Fibroblast of villous mesenchyme (primary cell): ENCODE results near the gene ALOX5. TPM values are rescaled to one million over a fixed set of nuclear protein-coding genes. Genes with fewer than 3 reads are reported as not detected.

ENCODE experiments used
- DNase-seq: peaks from one replicate; pipeline ENCODE4 v3.0.0-alpha.2; 2010; ENCODE audit warnings: low read depth
- H3K4me3 ChIP-seq: 2 replicates; pipeline ENCODE4 v1.5.1; 2011; ENCODE audit warnings: low read depth, mild to moderate bottlenecking, low read length
- total RNA-seq: library from RNA; depleted of rRNA; stranded (reverse); fragments of >200 nt; gene quantifications from 2 replicates; pipeline ENCODE4 v1.2.3, GENCODE V29; 2012
- TF ChIP-seq, protein P1 (sequence below): IDR thresholded peaks from 2 replicates; pipeline ENCODE4 v1.5.1; 2012; ENCODE audit warnings: low read depth, mild to moderate bottlenecking, low read length; ENCODE audit not compliant: insufficient read depth

The ALOX5 gene
- total RNA-seq, 1 donor = not detected

DNA sequence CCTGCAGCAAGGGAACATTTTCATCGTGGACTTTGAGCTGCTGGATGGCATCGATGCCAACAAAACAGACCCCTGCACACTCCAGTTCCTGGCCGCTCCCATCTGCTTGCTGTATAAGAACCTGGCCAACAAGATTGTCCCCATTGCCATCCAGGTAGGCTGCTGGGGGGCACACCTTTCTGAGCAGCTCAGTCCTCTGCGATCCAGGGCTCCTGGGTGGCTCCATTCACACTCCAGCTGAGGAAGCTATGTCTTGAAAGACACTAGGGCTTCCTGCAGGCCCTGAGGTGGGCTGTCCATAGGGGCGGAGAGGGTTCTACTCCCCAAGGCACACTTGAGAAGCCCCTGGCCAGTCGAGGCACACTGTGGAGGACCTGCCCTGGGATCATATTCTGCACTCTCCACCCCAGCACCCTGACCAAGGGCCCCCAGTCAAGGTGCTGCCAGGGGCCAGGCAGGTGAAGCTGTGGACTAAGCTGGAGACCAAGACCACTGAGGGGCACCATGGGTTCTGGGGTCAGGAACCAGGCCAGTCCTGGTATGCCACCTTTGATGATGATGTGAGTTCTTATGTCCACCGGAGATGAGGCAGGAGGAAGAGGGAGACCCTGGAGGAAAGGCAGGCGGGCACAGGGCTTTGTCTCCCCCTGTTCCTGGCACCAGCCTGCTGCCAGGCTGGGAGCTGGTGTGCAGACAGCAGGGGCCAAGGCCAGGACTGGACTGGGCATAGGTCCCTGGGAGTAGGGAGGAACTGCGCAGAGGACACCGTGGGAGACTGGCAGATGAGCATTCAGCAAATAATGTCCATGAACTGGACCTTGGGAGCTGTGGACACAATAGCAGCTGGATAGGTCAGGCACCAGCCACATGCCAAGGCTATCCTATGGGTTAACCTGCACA lies 54.8 kb downstream of the ALOX5 start:
- TF ChIP-seq, protein P1, sequence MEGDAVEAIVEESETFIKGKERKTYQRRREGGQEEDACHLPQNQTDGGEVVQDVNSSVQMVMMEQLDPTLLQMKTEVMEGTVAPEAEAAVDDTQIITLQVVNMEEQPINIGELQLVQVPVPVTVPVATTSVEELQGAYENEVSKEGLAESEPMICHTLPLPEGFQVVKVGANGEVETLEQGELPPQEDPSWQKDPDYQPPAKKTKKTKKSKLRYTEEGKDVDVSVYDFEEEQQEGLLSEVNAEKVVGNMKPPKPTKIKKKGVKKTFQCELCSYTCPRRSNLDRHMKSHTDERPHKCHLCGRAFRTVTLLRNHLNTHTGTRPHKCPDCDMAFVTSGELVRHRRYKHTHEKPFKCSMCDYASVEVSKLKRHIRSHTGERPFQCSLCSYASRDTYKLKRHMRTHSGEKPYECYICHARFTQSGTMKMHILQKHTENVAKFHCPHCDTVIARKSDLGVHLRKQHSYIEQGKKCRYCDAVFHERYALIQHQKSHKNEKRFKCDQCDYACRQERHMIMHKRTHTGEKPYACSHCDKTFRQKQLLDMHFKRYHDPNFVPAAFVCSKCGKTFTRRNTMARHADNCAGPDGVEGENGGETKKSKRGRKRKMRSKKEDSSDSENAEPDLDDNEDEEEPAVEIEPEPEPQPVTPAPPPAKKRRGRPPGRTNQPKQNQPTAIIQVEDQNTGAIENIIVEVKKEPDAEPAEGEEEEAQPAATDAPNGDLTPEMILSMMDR = no peak
- DNase-seq = no peak
- no peak overlapping the region for H3K4me3 ChIP-seq

DNA sequence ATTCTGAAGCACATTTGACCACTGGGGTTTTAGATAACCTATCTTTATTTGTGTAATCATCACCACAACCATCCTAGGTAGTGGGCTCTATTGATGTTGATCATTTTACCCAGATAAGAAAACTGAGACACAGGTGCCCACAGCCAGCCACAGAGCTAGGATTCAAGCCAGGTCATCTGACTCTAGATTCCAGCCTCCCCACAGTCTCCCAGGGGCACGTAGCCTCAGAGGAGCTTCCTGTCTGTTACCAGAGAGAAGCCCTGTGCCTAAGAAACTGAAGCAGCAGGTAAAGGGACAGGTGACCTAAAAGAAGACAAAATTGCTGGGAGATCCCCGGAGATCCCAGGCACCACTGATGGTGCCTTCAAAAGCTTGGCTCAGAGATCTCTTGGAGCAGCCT lies 55.8 kb downstream of the ALOX5 start:
- no peak overlapping the region for H3K4me3 ChIP-seq
- TF ChIP-seq, protein P1 = no peak
- DNase-seq = no peak

DNA sequence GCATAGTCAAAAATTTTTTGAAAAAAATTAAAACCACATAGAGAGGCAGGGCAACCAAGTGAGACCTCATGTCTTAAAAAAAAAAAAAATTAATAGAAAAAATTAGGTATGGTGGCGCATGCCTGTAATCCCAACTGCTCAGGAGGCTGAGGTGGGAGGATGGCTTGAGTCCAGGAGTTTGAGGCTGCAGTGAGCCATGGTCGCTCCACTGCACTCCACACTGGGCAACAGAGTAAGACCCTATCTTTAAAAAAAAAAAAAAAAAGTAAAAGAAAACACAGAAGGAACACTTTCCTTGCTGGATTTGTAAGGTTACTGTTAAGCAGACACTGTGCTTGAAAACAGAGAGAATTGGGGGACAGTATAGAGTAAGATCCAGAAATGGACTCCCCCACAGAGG lies 58.1 kb downstream of the ALOX5 start:
- TF ChIP-seq, protein P1 = no peak
- no peak for DNase-seq
- H3K4me3 ChIP-seq = no peak overlapping the region

DNA sequence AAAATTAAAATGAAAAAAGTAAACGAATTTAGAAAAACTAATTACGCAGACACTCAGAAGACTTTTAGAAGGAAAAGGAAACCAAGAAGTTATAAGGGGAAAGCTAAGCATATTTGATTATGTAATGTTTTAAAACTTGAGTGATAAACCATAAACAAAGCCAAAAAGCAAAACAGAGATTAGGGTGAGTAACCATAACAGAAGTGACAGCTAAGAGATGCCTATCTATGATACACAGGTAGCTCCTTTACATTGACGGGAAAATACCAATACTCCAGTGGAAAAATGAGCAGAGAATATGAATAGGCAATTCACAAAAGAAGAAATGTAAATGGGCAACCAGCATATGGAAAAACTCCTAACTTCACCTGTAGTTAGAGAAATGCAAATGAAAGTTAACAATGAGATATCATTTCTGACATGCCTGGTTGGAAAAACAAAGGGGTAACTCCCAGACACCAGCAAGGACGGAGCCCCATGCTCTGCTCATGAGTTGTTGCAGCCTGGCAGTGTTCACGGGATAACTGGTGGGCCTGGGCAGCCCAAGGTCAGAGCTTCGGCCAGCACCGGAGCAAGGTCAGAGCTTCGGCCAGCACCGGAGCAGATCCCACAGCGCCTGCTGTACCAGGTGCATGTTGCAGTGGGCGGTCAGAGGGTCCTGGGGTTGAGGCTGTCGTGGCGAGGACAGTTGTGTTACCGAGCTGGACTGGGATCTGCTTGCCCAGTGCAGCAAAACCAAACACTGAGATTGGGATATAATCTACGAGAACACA lies 58.9 kb downstream of the ALOX5 start:
- no peak for DNase-seq
- TF ChIP-seq, protein P1 = no peak
- no peak overlapping the region for H3K4me3 ChIP-seq

DNA sequence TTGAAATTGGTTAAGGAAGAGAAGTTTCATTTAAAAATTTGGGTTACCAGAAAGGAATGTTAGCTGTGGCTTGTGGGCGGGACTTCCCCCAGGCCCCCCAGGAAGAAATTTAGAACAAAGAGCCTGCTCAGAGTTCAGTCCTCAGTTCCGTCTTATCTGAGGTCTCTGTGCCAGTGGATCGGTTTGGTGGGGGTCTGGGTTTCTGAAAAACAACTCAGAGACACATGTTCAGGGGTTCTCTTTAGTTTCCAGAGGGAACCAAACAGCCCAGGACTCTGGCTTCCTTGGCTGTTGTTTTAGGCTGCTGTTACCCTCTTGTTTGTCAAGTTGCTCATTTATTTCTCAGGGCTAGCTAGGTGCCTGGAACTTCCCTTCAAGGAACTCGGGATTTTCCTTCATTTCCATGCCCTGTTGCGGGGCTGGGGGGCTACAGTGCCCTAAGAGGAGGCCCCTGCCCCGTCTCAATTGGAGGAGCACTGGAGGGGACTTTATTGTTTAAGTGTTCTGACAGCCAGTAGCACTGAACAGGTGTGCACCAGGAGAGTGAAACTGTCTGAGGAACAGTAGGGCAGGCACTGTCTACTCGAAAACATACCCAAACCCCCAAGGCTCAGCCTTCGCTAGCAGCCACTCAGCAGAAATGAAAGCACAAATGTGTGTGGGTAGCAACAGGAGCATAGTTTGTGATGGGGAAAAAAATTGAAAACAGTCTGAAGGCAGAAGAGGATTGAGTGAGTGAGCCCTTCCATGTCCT lies 59.9 kb downstream of the ALOX5 start:
- TF ChIP-seq, protein P1 = no peak
- DNase-seq = no peak
- H3K4me3 ChIP-seq = no peak overlapping the region

DNA sequence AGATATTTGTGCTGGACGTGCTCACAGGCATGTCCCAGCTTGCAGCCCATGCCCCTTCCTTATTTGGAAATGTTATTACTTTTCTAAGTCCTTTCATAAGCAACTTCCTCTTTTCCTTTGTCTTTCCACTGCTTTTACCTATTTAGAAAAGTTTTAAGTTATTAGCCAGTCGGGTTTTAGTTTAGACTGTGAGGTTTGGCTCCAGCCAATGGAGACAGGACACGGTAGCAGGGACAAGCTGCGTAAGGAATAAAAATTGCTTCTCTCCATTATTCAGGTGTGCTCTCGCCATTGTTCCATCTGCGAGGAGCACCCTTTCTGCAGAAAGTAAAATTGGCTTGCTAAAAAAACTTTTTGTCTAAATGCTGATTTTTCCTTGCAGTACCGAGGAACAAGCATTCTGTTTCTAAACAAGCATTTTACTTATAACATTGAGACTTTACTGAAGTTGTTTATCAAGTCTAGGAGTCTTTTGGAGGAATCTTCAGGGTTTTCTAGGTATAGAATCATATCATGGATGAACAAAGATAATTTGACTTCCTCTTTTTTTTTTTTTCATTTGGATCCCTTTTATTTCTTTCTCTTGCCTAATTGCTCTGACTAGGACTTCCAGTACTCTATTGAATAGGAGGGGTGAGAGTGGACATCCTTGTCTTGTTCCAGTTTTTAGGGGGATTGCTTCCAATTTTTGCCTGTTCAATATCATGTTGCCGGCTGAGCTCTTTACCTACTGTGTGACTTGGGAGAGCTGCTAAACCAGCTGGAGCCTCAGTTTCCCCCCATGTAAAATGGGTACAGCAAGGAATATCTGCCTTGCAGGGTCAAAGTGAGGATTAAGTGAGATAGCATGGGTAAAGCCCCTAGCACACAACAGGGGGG lies 63.8 kb downstream of the ALOX5 start:
- no peak for DNase-seq
- TF ChIP-seq, protein P1 = no peak
- no peak overlapping the region for H3K4me3 ChIP-seq
